ENCODE measurements around the gene KCNQ5. TPM values are rescaled to one million over a fixed set of nuclear protein-coding genes. Genes with fewer than 3 reads are reported as not detected.
A peak's percentile ranks its signal among the peaks of the same experiment; 100 is the strongest.

KCNQ5 gene
- polyA plus RNA-seq, 1 donor from 2014 or later, result 6.9 TPM

DNA sequence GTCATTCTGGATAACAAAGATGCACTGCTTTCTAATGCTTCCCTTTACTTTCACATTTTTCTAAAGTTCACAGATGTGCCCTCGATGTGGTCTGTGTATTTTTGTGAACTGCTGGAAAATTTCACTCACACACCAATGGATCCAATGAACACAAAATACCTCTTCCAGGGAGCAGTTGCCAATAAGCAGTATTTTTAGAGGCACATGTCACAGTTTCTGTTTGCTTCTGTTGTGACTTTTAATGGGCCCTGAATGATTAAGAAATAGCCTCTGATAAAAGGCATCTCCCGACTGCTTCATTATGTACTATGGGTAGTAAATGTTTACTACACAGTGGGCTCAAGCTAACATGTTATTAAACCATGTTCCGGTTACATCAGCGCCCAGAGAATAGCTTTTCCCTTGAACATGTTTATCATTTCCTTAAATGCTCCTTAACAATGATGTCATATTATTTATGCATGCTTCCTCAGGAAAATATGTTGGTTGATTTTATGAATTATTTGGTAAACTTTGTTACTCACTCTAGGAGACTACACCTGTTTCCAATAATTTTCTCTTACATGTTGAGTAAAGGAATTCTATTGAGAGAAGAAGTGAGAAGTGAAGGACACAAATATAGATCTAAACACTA, 188.0 kb downstream of the KCNQ5 start:
- H3K27ac Mint-ChIP-seq, result no peak overlapping the region
- peaks cover 0 to 2% (median 0%) of the 10 kb centered on the region in 3 donors for H3K9me3 Mint-ChIP-seq

DNA sequence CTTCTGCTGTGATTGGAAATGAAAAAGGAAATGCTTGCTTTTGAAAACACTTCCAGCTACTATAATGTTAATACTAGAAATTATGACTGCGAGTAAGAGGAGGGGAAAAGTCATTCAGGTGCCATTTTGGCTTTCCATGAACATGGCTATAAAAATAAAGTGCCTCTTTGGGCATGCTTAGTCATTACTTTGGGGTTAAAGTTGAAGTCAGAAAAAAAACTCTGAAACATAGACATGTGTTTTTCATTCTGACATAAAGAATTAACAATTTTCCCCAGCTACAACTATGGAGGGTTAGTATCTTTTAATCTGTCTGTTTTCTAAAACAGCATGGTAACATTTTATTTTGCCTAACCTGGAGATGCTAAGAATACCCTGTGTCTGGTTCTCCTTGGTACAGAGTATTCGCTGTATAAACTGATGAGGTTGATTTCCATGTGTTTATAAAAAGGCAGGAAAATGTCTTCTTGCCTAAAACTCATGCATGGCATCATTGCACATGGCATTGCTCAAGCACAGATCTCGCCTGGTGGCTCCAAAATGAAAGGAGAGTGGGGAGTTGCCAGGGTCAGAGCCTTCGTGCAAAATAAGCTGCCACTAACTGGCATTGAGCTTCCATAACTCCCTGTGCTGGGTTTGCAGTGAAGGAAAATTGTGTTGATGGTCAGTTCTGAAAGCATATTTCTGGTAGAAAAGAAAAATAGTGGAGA, 188.9 kb downstream of the KCNQ5 start:
- H3K27ac Mint-ChIP-seq, result no peak overlapping the region
- no peak overlapping the region for H3K4me3 Mint-ChIP-seq
- H3K36me3 Mint-ChIP-seq, result no peaks in the 10 kb centered on the region
- H3K27me3 Mint-ChIP-seq, result no peaks in the 10 kb centered on the region
- H3K9me3 Mint-ChIP-seq, result no peaks in the 10 kb centered on the region
- H3K4me1 Mint-ChIP-seq, result peaks cover 0 to 6% (median 0%) of the 10 kb centered on the region in 3 donors

More for the DNA sequence above, 188.0 kb downstream of the KCNQ5 start:
- Mint-ChIP-seq H3K4me1 (peaks cover 0 to 8% (median 2%) of the 10 kb centered on the region in 3 donors), H3K36me3 (no peaks in the 10 kb centered on the region), H3K4me3 (no peak overlapping the region), H3K27me3 (no peaks in the 10 kb centered on the region)

DNA sequence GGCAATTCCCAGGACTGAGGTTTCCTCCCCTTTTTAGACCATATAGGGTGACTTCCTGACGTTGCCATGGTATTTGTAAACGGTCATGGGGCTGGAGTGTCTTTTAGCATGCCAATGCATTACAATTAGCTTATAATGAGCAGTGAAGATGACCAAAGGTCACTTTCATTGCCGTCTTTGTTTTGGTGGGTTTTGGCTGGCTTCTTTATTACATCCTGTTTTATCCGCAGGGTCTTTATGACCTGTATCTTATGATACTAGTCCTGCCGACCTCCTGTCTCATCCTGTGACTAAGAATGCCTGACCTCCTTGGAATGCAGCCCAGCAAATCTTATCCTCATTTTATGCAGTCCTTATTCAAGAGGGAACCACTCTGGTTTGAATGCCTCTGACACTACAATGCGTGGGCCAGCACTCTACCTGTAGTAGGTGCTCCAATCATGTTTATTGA, 190.1 kb downstream of the KCNQ5 start:
- Mint-ChIP-seq H3K27me3 (no peaks in the 10 kb centered on the region), H3K36me3 (no peaks in the 10 kb centered on the region), H3K4me1 (peaks cover 0 to 3% (median 0%) of the 10 kb centered on the region in 3 donors), H3K27ac (no peak overlapping the region), H3K9me3 (no peaks in the 10 kb centered on the region), H3K4me3 (no peak overlapping the region)

GRCh38 chr6:72813807-72814596, 192.1 kb downstream of the KCNQ5 start:
- Mint-ChIP-seq H3K4me1 (peaks cover 0 to 3% (median 0%) of the 10 kb centered on the region in 3 donors), H3K9me3 (no peaks in the 10 kb centered on the region), H3K27me3 (no peaks in the 10 kb centered on the region), H3K27ac (peak overlapping the region in 2 of 3 donors; percentile 20 to 46), H3K4me3 (no peak overlapping the region), H3K36me3 (no peaks in the 10 kb centered on the region)

DNA sequence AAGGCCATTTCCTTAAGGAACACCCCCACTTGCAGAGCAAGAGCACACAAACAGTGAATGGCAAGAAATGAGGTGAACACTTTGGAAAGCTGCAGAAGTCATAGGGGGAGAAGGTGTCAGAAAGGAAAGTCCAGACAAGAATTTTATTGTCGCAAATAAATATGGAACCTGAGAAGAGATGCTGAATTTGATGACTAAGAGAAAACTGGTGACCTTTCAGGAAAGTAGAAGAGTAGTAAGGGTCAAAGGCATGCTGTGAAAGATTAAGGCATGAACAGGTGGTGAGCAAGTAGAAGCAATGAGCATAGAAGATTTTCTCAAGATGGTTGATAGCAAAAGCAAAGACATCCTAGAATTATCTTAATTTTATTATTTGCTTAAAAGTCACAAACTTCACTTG, 194.2 kb downstream of the KCNQ5 start:
- no peak overlapping the region for H3K4me3 Mint-ChIP-seq
- H3K9me3 Mint-ChIP-seq, result no peaks in the 10 kb centered on the region

GRCh38 chr6:72817208-72817607, 195.3 kb downstream of the KCNQ5 start:
- H3K9me3 Mint-ChIP-seq, result no peaks in the 10 kb centered on the region
- no peak overlapping the region for H3K27ac Mint-ChIP-seq
- H3K27me3 Mint-ChIP-seq, result no peaks in the 10 kb centered on the region
- no peak overlapping the region for H3K4me3 Mint-ChIP-seq
- no peaks in the 10 kb centered on the region for H3K4me1 Mint-ChIP-seq
- no peaks in the 10 kb centered on the region for H3K36me3 Mint-ChIP-seq

More for the DNA sequence above, 194.2 kb downstream of the KCNQ5 start:
- Mint-ChIP-seq H3K27me3 (no peaks in the 10 kb centered on the region), H3K36me3 (no peaks in the 10 kb centered on the region), H3K4me1 (no peaks in the 10 kb centered on the region), H3K27ac (no peak overlapping the region)

GRCh38 chr6:72819609-72820008, 197.7 kb downstream of the KCNQ5 start:
- Mint-ChIP-seq H3K36me3 (peaks cover 2% of the 10 kb centered on the region), H3K27me3 (no peaks in the 10 kb centered on the region), H3K4me1 (peaks cover 0 to 2% (median 0%) of the 10 kb centered on the region in 3 donors), H3K4me3 (no peak overlapping the region), H3K27ac (no peak overlapping the region), H3K9me3 (no peaks in the 10 kb centered on the region)

DNA sequence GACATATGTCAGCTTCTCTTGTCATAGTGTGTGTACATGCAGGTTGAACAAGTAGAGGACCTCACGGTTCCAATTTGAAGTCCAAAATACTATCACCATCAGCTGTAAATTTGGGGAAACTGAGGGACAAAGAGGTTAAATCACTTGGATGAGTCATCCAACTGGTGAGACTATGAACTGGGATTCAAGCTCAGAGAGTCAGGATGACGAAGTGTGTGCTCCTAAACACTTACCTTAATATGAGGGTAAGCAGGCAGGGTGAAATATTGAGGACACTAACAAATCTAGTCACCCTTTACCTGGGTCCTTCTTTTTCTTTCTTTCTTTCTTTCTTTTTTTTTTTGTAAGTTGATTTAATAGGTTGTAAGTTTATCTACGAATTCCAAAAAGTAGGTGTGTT, 198.3 kb downstream of the KCNQ5 start:
- Mint-ChIP-seq H3K27ac (no peak overlapping the region), H3K9me3 (no peaks in the 10 kb centered on the region), H3K36me3 (peaks cover 2% of the 10 kb centered on the region), H3K4me1 (peaks cover under 1 to 7% (median under 1%) of the 10 kb centered on the region in 3 donors), H3K27me3 (no peaks in the 10 kb centered on the region), H3K4me3 (no peak overlapping the region)

DNA sequence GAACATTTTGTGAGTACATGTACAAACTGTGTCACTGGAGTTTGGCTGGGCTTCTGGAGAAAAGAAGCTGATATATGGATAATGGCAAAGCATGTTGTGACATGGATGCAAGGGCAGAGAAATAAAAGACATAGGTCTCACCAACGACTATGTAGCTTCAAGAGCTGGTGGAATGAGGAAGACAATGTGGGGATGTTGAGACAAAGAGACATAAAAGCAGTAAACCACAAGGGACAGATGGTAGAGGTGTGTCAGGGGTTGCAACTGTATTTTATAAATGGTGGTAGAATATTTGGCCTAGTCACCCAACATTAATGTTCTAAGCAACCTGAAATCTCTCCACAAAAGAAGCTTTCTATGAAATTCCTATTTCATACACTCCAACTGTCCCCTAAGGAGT, 199.0 kb downstream of the KCNQ5 start:
- H3K4me1 Mint-ChIP-seq, result peaks cover 4 to 11% (median 4%) of the 10 kb centered on the region in 3 donors

DNA sequence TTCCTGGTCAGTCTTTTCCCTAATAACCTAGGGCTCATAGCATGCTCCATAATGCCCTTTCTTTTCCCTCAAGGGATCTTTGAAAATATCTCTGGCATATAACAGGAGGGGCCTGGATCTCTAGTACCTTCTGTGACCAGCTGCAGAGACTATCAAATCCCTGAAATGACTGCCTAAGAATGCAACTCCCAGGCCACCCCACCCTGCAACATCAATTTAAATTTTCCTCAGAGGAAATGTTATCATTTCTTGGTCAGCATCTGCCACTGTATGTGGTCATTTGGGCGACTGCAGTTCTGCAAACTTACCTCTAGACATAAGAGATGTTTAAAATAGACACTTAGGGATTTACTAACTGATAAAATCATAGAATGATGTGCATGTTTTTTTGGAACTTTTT, 200.2 kb downstream of the KCNQ5 start:
- Mint-ChIP-seq H3K4me3 (no peak overlapping the region), H3K27me3 (no peaks in the 10 kb centered on the region), H3K9me3 (no peaks in the 10 kb centered on the region), H3K27ac (no peak overlapping the region), H3K4me1 (peaks cover 4 to 14% (median 6%) of the 10 kb centered on the region in 3 donors), H3K36me3 (peaks cover 2% of the 10 kb centered on the region)

More for the DNA sequence above, 199.0 kb downstream of the KCNQ5 start:
- H3K27ac Mint-ChIP-seq, result no peak overlapping the region
- H3K36me3 Mint-ChIP-seq, result peaks cover 2% of the 10 kb centered on the region
- H3K9me3 Mint-ChIP-seq, result no peaks in the 10 kb centered on the region
- no peaks in the 10 kb centered on the region for H3K27me3 Mint-ChIP-seq
- no peak overlapping the region for H3K4me3 Mint-ChIP-seq

- Mint-ChIP-seq H3K4me1 (peaks cover 7 to 20% (median 9%) of the 10 kb centered on the region in 3 donors), H3K27me3 (no peaks in the 10 kb centered on the region), H3K27ac (no peak overlapping the region), H3K4me3 (no peak overlapping the region), H3K9me3 (no peaks in the 10 kb centered on the region), H3K36me3 (peaks cover 2% of the 10 kb centered on the region)
Observed at GRCh38 chr6:72822691-72823090, 200.8 kb downstream of the KCNQ5 start.

DNA sequence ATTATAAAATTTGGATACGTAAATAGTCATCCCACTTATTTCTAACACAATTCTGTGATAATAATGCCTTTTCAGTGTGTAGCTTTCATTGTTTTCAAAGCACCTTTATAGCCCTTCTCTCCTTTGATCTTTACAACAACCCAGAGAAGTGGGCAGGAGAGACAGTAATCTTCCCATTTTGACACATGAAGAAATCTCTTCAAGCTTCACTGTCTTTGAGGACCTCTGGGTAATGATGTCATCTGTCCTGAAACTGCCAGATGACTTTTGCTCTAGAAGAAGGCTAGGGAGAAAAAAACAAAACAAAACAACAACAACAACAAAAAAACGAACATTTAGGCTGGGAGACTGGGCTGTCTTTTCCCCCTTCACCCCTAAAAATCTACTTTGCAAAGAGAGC, 203.0 kb downstream of the KCNQ5 start:
- Mint-ChIP-seq H3K9me3 (peaks cover 0 to 2% (median 0%) of the 10 kb centered on the region in 3 donors), H3K27ac (no peak overlapping the region), H3K36me3 (peaks cover 7% of the 10 kb centered on the region), H3K27me3 (no peaks in the 10 kb centered on the region), H3K4me3 (no peak overlapping the region), H3K4me1 (peaks cover 7 to 25% (median 9%) of the 10 kb centered on the region in 3 donors)

DNA sequence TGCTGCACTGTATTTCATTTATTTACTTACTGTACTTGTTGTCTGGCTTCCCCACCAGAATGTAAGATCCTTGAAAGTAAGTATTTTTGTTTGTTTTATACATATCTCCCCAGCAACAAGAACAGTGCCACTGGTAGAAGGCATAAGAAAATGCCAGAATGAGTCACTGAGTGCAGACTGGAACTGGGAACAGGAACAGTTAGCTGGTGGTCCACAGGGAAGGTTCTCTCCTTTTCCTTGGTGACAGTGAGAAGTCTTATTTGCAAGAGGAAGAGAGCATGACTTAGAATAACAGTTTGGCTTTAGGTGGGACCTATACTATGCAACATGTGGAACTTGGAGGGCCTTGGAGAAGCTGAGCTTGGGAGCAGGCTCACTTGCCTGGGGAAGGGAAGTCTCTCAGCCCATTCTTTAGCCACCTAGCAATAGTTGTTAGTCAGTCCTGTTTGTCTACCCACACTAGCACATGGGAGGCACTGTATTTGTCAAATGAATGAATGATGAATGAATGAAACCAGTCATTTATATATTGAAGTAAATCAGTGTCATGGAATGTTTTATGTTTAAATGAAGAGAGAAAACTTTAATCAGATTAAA, 203.5 kb downstream of the KCNQ5 start:
- Mint-ChIP-seq H3K4me3 (no peak overlapping the region), H3K27me3 (no peaks in the 10 kb centered on the region), H3K27ac (no peak overlapping the region), H3K36me3 (peaks cover 7% of the 10 kb centered on the region), H3K9me3 (peaks cover 0 to 2% (median 0%) of the 10 kb centered on the region in 3 donors), H3K4me1 (peaks cover 7 to 25% (median 9%) of the 10 kb centered on the region in 3 donors)

GRCh38 chr6:72826037-72826436, 204.2 kb downstream of the KCNQ5 start:
- H3K4me3 Mint-ChIP-seq, result no peak overlapping the region
- H3K27me3 Mint-ChIP-seq, result no peaks in the 10 kb centered on the region
- no peak overlapping the region for H3K27ac Mint-ChIP-seq
- peaks cover 0 to 2% (median 0%) of the 10 kb centered on the region in 3 donors for H3K9me3 Mint-ChIP-seq
- H3K36me3 Mint-ChIP-seq, result peaks cover 7% of the 10 kb centered on the region
- H3K4me1 Mint-ChIP-seq, result peaks cover 7 to 25% (median 9%) of the 10 kb centered on the region in 3 donors
